ENCODE measurements around the gene AKT2. TPM values are rescaled to one million over a fixed set of nuclear protein-coding genes. Genes with fewer than 3 reads are reported as not detected.

Gene AKT2
- total and polyA plus RNA-seq, 2 of the 8 experiments (the other 6 are each of a cell fraction or from before 2014, with no cell fraction given) = 151 to 183 TPM

DNA sequence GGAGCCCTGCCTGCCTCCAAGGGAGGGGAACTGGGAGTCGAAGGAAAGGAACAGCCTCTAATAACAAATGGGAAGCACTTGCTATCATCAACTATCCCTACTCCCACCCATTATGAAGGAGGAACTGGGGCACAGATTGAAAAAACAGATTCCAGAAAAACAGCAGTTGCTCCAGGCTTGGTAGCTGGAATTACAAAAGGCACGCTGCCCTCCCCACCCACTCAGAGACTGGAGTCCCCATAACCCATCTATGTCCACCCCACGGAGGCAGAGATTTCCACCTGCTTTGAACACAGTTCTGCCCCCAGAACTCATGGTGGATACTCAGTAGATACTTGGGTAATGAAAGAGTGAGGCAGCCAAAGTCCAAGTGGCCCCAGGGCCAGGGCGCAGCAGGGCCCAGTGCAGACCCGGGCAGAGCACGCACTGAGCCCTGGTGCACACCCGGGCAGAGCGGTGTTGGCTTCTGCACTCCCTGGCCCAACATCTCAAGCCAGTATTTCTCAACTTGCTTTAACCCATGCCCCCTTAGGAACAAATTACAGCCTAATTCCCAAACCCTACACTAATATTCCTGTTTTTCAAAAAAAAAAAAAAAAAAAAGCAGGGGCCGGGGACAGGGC is 39.5 kb downstream of the AKT2 start:
- peaks cover 2 to 4% of the 10 kb centered on the region in 2 experiments for H4K20me1 ChIP-seq (replicated peaks in 1 of 2; ENCODE audit: control insufficient read depth in 1 of 2, insufficient read depth in 2 of 2, low read length in 2 of 2)
- no peak for FAIRE-seq

More for the DNA sequence above, 39.5 kb downstream of the AKT2 start:
- Histone ChIP-seq H4K5ac (ENCODE audit: insufficient read length, low read depth, low read length) (no peak overlapping the region), H2BK120ac (replicated peaks; ENCODE audit: low read depth, low read length) (no peak overlapping the region), H3K9me3 (ENCODE audit: insufficient read depth in 2 of 2, low read depth in 1 of 2, low read length in 1 of 2) (no peaks in the 10 kb centered on the region), H3K14ac (ENCODE audit: insufficient read length) (no peak overlapping the region), H4K91ac (replicated peaks; ENCODE audit: insufficient read length, low read length) (no peak overlapping the region), H3K79me2 (ENCODE audit: control insufficient read depth in 1 of 2, insufficient read depth in 2 of 2, low read length in 2 of 2) (no peaks in the 10 kb centered on the region; a peak in 1 of 4 replicates), H3K23ac (ENCODE audit: insufficient read length) (no peak overlapping the region), H3K18ac (ENCODE audit: extremely low read depth, low read length) (no peak overlapping the region), H3K4me2 (ENCODE audit: insufficient read depth in 1 of 2, low read depth in 2 of 2, low read length in 2 of 2) (no peak overlapping the region), H2BK20ac (ENCODE audit: low read length) (no peak overlapping the region), H3K4me3 (ENCODE audit: extremely low read depth in 1 of 4, insufficient read depth in 2 of 4, low read depth in 3 of 4, low read length in 4 of 4) (no peak overlapping the region), H2BK5ac (ENCODE audit: low read depth, low read length) (no peak overlapping the region), H3K79me1 (ENCODE audit: low read depth, low read length) (peaks cover 5% of the 10 kb centered on the region; the same call in 1 of the 2 replicates), H3K9ac (replicated peaks in 1 of 4; ENCODE audit: extremely low read depth in 1 of 4, low read depth in 3 of 4, low read length in 3 of 4) (no peak overlapping the region), H3K4me1 (replicated peaks in 1 of 4; ENCODE audit: control insufficient read depth in 3 of 4, insufficient read depth in 4 of 4, low read length in 3 of 4) (no peaks in the 10 kb centered on the region; a peak in 1 of 7 replicates), H3K27me3 (replicated peaks in 1 of 4; ENCODE audit: control insufficient read depth in 3 of 4, extremely low read depth in 1 of 4, insufficient read depth in 3 of 4, low read length in 3 of 4) (no peaks in the 10 kb centered on the region), H2AFZ (ENCODE audit: low read length) (no peak overlapping the region), H3K23me2 (ENCODE audit: low read depth, low read length) (no peaks in the 10 kb centered on the region), H2BK15ac (ENCODE audit: low read length) (no peak overlapping the region), H3K56ac (replicated peaks; ENCODE audit: insufficient read length, low read depth, low read length) (no peak overlapping the region), H2BK12ac (ENCODE audit: low read depth, low read length) (no peak overlapping the region), H4K8ac (ENCODE audit: extremely low read depth, insufficient read depth, low read length) (no peak overlapping the region), H2AK5ac (ENCODE audit: low read depth, low read length) (no peak overlapping the region), H3K36me3 (ENCODE audit: control insufficient read depth in 2 of 4, insufficient read depth in 4 of 4, low read length in 3 of 4) (peaks cover 0 to 10% (median 6%) of the 10 kb centered on the region in 4 experiments; a peak in 4 of 8 replicates), H3K27ac (ENCODE audit: low read depth, low read length) (no peak overlapping the region), H3K4ac (replicated peaks; ENCODE audit: insufficient read length, low read depth, low read length) (no peak overlapping the region)
- ChIA-PET CTCF (ENCODE audit: partially characterized antibody) (interaction anchor here (0.6 to 3.2 kb wide), 2 partner anchors 11 to 88 kb away, joined by 4 to 10 read pairs; no protein-coding TSS in a partner anchor), POLR2A (ENCODE audit: partially characterized antibody) (no interaction called here)
- 95% methylated on average over 8 of the region's 9 CpGs; no CpG with 5 or more reads in 1 of the 2 experiments for WGBS, 2 experiments (ENCODE audit: extremely low coverage in 1 of 2, insufficient coverage in 1 of 2, insufficient read length in 1 of 2, insufficient replicate concordance in 2 of 2, low coverage in 1 of 2, low lambda C conversion rate in 2 of 2, missing lambda C conversion rate in 1 of 2)
- TF ChIP-seq TBP (IDR thresholded peaks at IDR 0.05; ENCODE audit: low read depth, low read length) = no peak
- no peak for TF ChIP-seq SIRT6 (IDR thresholded peaks at IDR 0.05; ENCODE audit: low read length)
- no peak for TF ChIP-seq TAF7 (optimal IDR thresholded peaks at IDR 0.05; ENCODE audit: borderline replicate concordance, low read depth, low read length)
- TF ChIP-seq, protein P1, sequence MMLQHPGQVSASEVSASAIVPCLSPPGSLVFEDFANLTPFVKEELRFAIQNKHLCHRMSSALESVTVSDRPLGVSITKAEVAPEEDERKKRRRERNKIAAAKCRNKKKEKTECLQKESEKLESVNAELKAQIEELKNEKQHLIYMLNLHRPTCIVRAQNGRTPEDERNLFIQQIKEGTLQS (IDR thresholded peaks at IDR 0.05; ENCODE audit: insufficient read depth, low read depth, low read length) = no peak
- no peak for TF ChIP-seq POLR2A (IDR thresholded peaks at IDR 0.05; ENCODE audit: control extremely low read depth in 1 of 2, low read depth in 2 of 2, low read length in 2 of 2)
- no peak for TF ChIP-seq NRF1 (IDR thresholded peaks at IDR 0.05; ENCODE audit: low read depth, low read length)
- no peak for TF ChIP-seq CHD2 (IDR thresholded peaks at IDR 0.05; ENCODE audit: low read length)
- no peak for TF ChIP-seq TEAD4 (IDR thresholded peaks at IDR 0.05; ENCODE audit: low read depth, low read length)
- TF ChIP-seq HDAC6 (IDR thresholded peaks at IDR 0.05; ENCODE audit: low read depth, low read length) = no peak
- TF ChIP-seq, protein P2, sequence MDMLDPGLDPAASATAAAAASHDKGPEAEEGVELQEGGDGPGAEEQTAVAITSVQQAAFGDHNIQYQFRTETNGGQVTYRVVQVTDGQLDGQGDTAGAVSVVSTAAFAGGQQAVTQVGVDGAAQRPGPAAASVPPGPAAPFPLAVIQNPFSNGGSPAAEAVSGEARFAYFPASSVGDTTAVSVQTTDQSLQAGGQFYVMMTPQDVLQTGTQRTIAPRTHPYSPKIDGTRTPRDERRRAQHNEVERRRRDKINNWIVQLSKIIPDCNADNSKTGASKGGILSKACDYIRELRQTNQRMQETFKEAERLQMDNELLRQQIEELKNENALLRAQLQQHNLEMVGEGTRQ (IDR thresholded peaks at IDR 0.05; ENCODE audit: low read length) = no peak
- no peak for TF ChIP-seq PHF8 (conservative IDR thresholded peaks at IDR 0.05; ENCODE audit: low read depth, low read length)
- no peak for TF ChIP-seq RXRA (IDR thresholded peaks at IDR 0.05; ENCODE audit: insufficient read depth, low read depth, low read length)
- DNase-seq (ENCODE audit: low read depth in 1 of 2, low spot score in 2 of 2) = no peak

All from H1 (cell line).